ENCODE data around the gene CFAP69.

CFAP69 gene

GRCh38 chr7:90269163-90269562, 24.2 kb downstream of the CFAP69 start:
- no peaks in the 10 kb centered on the region for H3K36me3 Mint-ChIP-seq (ENCODE audit: low read depth)
- H3K4me1 Mint-ChIP-seq (ENCODE audit: low read depth) = no peaks in the 10 kb centered on the region
- no peak overlapping the region for H3K4me3 Mint-ChIP-seq
- H3K9me3 Mint-ChIP-seq = no peaks in the 10 kb centered on the region
- no peak for DNase-seq (ENCODE audit: low spot score)
- peaks cover 2% of the 10 kb centered on the region for H3K27me3 Mint-ChIP-seq (ENCODE audit: low read depth)
- H3K27ac Mint-ChIP-seq = no peak overlapping the region

GRCh38 chr7:90270431-90271178, 25.6 kb downstream of the CFAP69 start:
- Mint-ChIP-seq H3K9me3 (no peaks in the 10 kb centered on the region), H3K27ac (no peak overlapping the region), H3K27me3 (ENCODE audit: low read depth) (peaks cover 2% of the 10 kb centered on the region), H3K36me3 (ENCODE audit: low read depth) (no peaks in the 10 kb centered on the region), H3K4me3 (no peak overlapping the region), H3K4me1 (ENCODE audit: low read depth) (no peaks in the 10 kb centered on the region)
- DNase-seq (ENCODE audit: low spot score) = no peak

DNA sequence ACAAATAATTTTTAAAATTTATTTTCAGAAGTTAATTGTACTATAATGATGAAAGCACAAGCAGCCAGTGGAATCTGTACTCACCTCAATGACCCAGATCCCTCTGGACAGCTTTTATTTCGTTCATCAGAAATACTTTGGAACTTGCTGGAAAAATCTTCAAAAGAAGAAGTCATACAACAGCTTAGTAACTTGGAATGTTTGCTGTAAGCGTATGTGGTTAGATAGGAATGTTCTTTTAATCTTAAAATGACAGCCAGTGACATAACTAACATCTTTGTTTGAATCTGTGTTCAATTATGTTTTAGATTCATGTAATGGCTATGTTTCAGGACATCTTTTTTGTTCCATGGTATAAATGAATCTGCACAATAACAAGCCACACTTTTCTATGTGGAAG, 26.8 kb downstream of the CFAP69 start:
- Mint-ChIP-seq H3K36me3 (ENCODE audit: low read depth) (no peaks in the 10 kb centered on the region), H3K4me3 (no peak overlapping the region), H3K27ac (no peak overlapping the region), H3K27me3 (ENCODE audit: low read depth) (peaks cover 2% of the 10 kb centered on the region), H3K9me3 (no peaks in the 10 kb centered on the region), H3K4me1 (ENCODE audit: low read depth) (no peaks in the 10 kb centered on the region)
- DNase-seq (ENCODE audit: low spot score) = no peak

GRCh38 chr7:90272242-90272641, 27.3 kb downstream of the CFAP69 start:
- DNase-seq (ENCODE audit: low spot score) = no peak
- Mint-ChIP-seq H3K9me3 (no peaks in the 10 kb centered on the region), H3K4me1 (ENCODE audit: low read depth) (no peaks in the 10 kb centered on the region), H3K4me3 (no peak overlapping the region), H3K27ac (no peak overlapping the region), H3K36me3 (ENCODE audit: low read depth) (no peaks in the 10 kb centered on the region), H3K27me3 (ENCODE audit: low read depth) (peaks cover 2% of the 10 kb centered on the region)

DNA sequence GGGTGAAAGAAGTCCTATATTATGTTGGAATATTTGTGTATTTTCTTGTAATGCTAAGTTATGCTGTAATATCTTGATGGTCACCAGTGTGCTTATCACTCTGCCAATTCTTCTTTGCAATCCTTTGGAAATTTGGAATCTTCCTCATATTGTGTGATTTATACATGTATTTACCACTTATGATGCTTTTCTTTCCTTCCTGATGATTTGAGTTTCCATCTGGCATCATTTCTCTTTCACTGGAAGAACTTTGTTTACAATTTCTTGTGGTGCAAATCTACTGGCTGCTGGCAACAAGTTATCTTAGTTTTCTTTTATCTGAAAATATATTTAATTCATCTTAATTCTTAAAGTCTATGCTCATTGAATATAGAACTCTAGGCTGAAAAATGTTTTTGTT, 29.2 kb downstream of the CFAP69 start:
- Mint-ChIP-seq H3K4me3 (no peak overlapping the region), H3K27ac (no peak overlapping the region), H3K27me3 (ENCODE audit: low read depth) (no peaks in the 10 kb centered on the region), H3K36me3 (ENCODE audit: low read depth) (no peaks in the 10 kb centered on the region), H3K4me1 (ENCODE audit: low read depth) (no peaks in the 10 kb centered on the region), H3K9me3 (no peaks in the 10 kb centered on the region)
- no peak for DNase-seq (ENCODE audit: low spot score)

- H3K27ac Mint-ChIP-seq = no peak overlapping the region
- H3K27me3 Mint-ChIP-seq (ENCODE audit: low read depth) = no peaks in the 10 kb centered on the region
- H3K4me3 Mint-ChIP-seq = no peak overlapping the region
- H3K4me1 Mint-ChIP-seq (ENCODE audit: low read depth) = no peaks in the 10 kb centered on the region
- no peaks in the 10 kb centered on the region for H3K36me3 Mint-ChIP-seq (ENCODE audit: low read depth)
- no peak for DNase-seq (ENCODE audit: low spot score)
- no peaks in the 10 kb centered on the region for H3K9me3 Mint-ChIP-seq
Measured at GRCh38 chr7:90276033-90276728, 31.2 kb downstream of the CFAP69 start.

DNA sequence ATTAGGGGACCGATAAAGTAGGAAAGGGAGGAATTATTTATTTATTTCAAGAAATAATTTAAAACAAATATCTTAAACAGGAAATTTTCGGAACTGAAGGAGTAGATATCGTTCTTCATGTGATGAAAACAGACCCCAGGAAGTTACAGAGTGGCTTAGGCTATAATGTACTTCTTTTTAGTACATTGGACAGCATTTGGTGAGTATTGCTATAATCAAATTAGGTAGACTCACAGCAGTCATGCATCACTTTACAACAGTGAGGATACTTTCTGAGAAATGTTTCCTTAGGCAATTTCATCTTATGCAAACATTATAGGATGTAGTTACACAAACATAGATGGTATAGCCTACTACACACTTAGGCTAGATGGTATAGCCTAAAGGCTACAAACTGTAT, 43.2 kb downstream of the CFAP69 start:
- H3K36me3 Mint-ChIP-seq (ENCODE audit: low read depth) = no peaks in the 10 kb centered on the region
- DNase-seq (ENCODE audit: low spot score) = no peak
- H3K27ac Mint-ChIP-seq = no peak overlapping the region
- no peak overlapping the region for H3K4me3 Mint-ChIP-seq
- H3K9me3 Mint-ChIP-seq = peaks cover 4% of the 10 kb centered on the region
- peaks cover 2% of the 10 kb centered on the region for H3K4me1 Mint-ChIP-seq (ENCODE audit: low read depth)
- peaks cover 3% of the 10 kb centered on the region for H3K27me3 Mint-ChIP-seq (ENCODE audit: low read depth)

DNA sequence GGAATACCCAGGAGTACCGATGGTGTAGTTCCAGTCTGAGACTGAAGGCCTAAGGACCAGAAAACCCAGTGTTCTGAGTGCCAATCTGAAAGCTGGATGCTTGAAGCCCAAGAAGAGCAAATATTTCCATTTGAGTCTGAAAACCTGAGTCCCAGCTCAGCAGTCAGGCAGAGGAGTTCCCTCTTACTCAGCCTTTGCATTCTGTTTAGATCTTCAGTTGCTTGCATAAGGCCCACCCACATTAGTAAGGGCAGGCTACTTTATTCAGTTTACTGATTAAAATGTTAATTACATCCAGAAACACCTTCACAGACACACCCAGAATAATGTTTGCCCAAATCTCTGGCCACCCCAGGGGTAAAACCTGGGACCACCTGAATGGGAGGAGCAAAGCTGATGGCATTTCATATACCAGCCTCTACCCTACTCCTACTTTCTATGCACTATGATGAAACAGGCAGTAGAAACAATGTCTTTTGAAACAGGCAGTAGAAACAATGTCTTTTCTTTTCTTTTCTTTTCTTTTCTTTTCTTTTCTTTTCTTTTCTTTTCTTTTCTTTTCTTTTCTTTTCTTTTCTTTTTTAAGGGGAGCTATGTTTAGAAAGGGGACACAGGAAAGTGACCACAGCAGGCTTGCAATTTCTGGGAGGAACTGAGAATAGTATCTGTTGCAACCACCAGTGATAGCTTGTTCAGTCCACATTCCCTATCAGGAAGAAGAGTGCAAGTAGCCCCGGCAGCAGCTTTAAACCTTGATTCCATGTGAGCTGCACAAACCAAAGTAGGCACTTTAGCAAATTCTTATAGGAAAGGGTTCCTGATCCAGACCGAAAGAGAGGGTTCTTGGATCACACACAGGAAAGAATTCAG, 45.5 kb downstream of the CFAP69 start:
- no peak for DNase-seq (ENCODE audit: low spot score)
- Mint-ChIP-seq H3K4me3 (no peak overlapping the region), H3K4me1 (ENCODE audit: low read depth) (peaks cover under 1% of the 10 kb centered on the region), H3K27me3 (ENCODE audit: low read depth) (peaks cover 3% of the 10 kb centered on the region), H3K36me3 (ENCODE audit: low read depth) (no peaks in the 10 kb centered on the region), H3K9me3 (peaks cover 10% of the 10 kb centered on the region), H3K27ac (no peak overlapping the region)

GRCh38 chr7:90298145-90299038, 53.4 kb downstream of the CFAP69 start:
- no peak for DNase-seq (ENCODE audit: low spot score)
- H3K36me3 Mint-ChIP-seq (ENCODE audit: low read depth) = no peaks in the 10 kb centered on the region
- no peak overlapping the region for H3K4me3 Mint-ChIP-seq

GRCh38 chr7:90303241-90303640, 58.3 kb downstream of the CFAP69 start:
- H3K27ac Mint-ChIP-seq = no peak overlapping the region
- H3K4me3 Mint-ChIP-seq = no peak overlapping the region
- no peaks in the 10 kb centered on the region for H3K36me3 Mint-ChIP-seq (ENCODE audit: low read depth)
- no peaks in the 10 kb centered on the region for H3K9me3 Mint-ChIP-seq
- DNase-seq (ENCODE audit: low spot score) = no peak
- no peaks in the 10 kb centered on the region for H3K4me1 Mint-ChIP-seq (ENCODE audit: low read depth)
- H3K27me3 Mint-ChIP-seq (ENCODE audit: low read depth) = peaks cover 5% of the 10 kb centered on the region

More at GRCh38 chr7:90298145-90299038, 53.4 kb downstream of the CFAP69 start:
- Mint-ChIP-seq H3K27me3 (ENCODE audit: low read depth) (peaks cover 9% of the 10 kb centered on the region), H3K4me1 (ENCODE audit: low read depth) (no peaks in the 10 kb centered on the region), H3K27ac (no peak overlapping the region), H3K9me3 (peaks cover 3% of the 10 kb centered on the region)

DNA sequence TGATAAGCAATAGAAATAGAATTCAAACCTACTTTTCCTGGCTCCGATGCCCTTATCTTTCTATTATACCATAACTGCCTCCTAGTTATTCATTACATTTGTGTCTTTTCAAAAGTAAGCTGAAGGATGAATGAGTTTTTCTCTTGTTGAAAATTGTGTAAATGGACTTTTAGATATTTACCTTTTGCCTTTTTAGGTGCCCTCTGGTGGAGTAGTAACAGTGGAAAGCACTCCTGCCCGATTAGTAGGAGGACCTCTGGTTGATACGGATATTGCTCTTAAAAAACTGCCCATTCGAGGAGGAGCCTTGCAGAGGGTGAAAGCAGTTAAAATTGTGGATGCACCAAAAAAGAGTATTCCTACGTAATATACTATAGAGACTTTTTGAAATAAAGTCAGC, 64.9 kb downstream of the CFAP69 start:
- Mint-ChIP-seq H3K4me1 (ENCODE audit: low read depth) (no peaks in the 10 kb centered on the region), H3K27ac (no peak overlapping the region), H3K36me3 (ENCODE audit: low read depth) (no peaks in the 10 kb centered on the region), H3K4me3 (no peak overlapping the region), H3K27me3 (ENCODE audit: low read depth) (peaks cover 10% of the 10 kb centered on the region), H3K9me3 (no peaks in the 10 kb centered on the region)
- DNase-seq (ENCODE audit: low spot score) = no peak

DNA sequence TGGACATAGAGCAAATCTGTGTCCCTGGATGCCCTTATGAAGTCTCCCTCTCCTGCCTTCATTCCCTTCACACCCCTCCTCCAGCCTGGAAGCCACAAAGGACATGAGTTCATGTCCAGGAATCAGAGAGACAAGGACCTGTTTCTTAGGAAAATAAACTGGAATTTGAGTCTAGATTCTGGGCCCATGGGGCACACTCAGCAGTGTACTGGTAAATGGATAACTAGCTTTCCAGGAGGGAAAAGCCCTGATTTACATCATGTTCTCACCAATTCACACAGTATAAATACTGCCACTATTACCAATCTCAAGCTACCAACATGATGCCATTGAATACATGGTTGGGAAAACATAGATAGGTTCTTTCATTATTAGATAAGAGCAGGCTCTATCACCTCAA, 66.2 kb downstream of the CFAP69 start:
- H3K36me3 Mint-ChIP-seq (ENCODE audit: low read depth) = no peaks in the 10 kb centered on the region
- no peak overlapping the region for H3K27ac Mint-ChIP-seq
- H3K4me1 Mint-ChIP-seq (ENCODE audit: low read depth) = no peaks in the 10 kb centered on the region
- H3K9me3 Mint-ChIP-seq = no peaks in the 10 kb centered on the region
- H3K4me3 Mint-ChIP-seq = no peak overlapping the region
- peaks cover 11% of the 10 kb centered on the region for H3K27me3 Mint-ChIP-seq (ENCODE audit: low read depth)
- no peak for DNase-seq (ENCODE audit: low spot score)

DNA sequence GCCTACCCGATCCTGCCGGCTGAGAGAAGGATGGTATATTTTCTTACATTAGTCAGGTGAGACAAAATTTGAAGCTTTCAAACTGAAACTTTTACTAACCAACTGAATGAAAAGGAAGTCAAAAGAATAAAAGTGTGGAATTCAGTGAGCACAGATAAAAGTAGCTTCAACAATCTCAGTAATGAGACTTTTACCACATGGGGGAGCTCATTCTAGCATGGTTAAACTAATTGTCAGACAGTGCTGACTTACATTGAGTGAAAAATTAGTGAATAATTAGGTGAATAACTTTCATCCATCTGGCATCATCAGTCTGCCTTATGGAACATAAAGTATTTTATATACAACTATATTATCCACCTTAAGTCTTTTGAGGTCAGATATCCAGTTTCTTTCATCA, 67.8 kb downstream of the CFAP69 start:
- DNase-seq (ENCODE audit: low spot score) = no peak
- Mint-ChIP-seq H3K9me3 (no peaks in the 10 kb centered on the region), H3K4me1 (ENCODE audit: low read depth) (no peaks in the 10 kb centered on the region), H3K4me3 (no peak overlapping the region), H3K27ac (no peak overlapping the region), H3K36me3 (ENCODE audit: low read depth) (no peaks in the 10 kb centered on the region), H3K27me3 (ENCODE audit: low read depth) (peaks cover 17% of the 10 kb centered on the region)

Measured in T-helper 2 cell treated with Interferon-gamma antibody and Interleukin-4, amounts not matched to agents 5 μg/mL and 100 μg/mL, for 36 hours (primary cell).